ENCODE results near the gene METTL24.
"Not testable (repeated sequence)": the region's sequence is repeated elsewhere in the genome, so short reads cannot be mapped to it uniquely, and the experiment has no call there.

METTL24 gene

GRCh38 chr6:110317189-110317588 is 41.0 kb downstream of the METTL24 start:
- H3K4me3 ChIP-seq (ENCODE audit: control insufficient read depth, low read depth, low read length) = no peak overlapping the region
- DNase-seq (ENCODE audit: low read depth) = no peak
- TF ChIP-seq CTCF (conservative IDR thresholded peaks at IDR 0.05; ENCODE audit: control insufficient read depth, insufficient read depth, low read depth, low read length) = no peak

DNA sequence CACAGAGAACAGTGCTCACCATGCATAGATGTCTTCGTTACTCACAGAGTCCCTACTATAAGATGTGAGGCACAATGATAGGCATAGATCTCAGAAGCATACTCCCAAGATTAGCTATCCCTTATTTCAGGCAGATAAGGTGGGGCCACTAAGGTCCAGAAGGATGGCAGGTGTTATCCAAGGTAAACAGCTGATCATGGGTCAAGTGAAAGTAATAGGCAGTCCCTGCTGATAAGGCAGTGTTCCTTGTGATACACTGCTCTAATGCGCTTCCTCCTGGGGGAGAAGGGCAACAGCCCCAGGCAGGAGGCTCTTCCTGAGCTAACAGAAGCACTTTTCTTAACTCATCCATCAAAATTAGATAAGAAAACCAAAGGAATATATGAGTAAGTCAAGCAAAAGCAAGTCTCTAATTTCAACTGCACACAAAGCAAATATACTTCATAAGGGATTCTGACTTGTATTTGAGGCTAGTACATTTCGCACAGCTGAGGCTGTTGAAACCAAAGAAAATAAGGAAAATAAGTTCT is 42.2 kb downstream of the METTL24 start:
- TF ChIP-seq CTCF (conservative IDR thresholded peaks at IDR 0.05; ENCODE audit: control insufficient read depth, insufficient read depth, low read depth, low read length) = no peak
- DNase-seq (ENCODE audit: low read depth) = no peak
- no peak overlapping the region for H3K4me3 ChIP-seq (ENCODE audit: control insufficient read depth, low read depth, low read length)

- no peak for DNase-seq (ENCODE audit: low read depth)
- TF ChIP-seq CTCF (conservative IDR thresholded peaks at IDR 0.05; ENCODE audit: control insufficient read depth, insufficient read depth, low read depth, low read length) = no peak
- no peak overlapping the region for H3K4me3 ChIP-seq (ENCODE audit: control insufficient read depth, low read depth, low read length)
Observed at GRCh38 chr6:110315207-110315868, 42.8 kb downstream of the METTL24 start.

DNA sequence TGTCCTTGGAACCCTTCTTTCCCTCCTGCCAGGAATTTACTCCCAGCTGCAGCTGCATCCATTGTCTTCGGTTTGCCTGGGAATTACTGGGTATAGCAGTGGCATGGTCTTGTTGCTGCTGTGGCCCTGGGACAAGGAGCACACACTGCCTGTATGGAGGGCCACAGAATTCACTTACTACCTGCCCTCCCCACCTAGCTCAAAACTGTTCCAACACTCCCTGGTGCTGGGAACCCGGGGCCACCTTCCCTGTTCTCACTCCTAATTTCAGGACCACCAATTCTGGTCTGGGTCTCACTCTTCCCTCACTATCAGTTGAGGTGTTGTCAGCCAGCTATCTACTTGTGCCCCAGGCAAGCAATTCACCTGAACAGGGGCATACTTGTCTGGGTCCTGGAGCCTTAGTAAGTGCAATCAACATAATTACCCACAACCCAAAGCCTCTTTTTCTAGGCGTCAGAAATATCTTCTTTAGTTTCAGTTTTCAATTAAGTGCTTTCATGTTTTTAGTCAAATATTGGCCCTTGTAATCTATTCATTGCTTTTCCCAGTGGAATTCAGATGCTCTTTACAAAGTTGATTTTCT is 47.2 kb downstream of the METTL24 start:
- no peak overlapping the region for H3K4me3 ChIP-seq (ENCODE audit: control insufficient read depth, low read depth, low read length)
- TF ChIP-seq CTCF (conservative IDR thresholded peaks at IDR 0.05; ENCODE audit: control insufficient read depth, insufficient read depth, low read depth, low read length) = no peak
- no peak for DNase-seq (ENCODE audit: low read depth)

DNA sequence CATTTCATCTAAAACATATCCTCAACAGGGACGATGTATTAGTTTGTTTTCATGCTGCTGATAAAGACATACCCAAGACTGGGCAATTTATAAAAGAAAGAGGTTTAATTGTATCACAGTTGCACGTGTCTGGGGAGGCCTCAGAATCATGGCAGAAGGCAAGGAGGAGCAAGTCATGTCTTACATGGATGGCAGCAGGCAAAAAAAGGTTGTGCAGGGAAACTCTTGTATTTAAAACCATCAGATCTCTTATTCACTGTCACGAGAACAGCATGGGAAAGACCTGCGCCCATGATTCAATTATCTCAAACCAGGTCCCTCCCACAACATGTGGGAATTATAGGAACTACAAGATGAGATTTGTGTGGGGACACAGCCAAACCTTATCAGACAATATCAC is 48.7 kb downstream of the METTL24 start:
- H3K4me3 ChIP-seq (ENCODE audit: control insufficient read depth, low read depth, low read length); DNase-seq (ENCODE audit: low read depth): not testable (repeated sequence)

DNA sequence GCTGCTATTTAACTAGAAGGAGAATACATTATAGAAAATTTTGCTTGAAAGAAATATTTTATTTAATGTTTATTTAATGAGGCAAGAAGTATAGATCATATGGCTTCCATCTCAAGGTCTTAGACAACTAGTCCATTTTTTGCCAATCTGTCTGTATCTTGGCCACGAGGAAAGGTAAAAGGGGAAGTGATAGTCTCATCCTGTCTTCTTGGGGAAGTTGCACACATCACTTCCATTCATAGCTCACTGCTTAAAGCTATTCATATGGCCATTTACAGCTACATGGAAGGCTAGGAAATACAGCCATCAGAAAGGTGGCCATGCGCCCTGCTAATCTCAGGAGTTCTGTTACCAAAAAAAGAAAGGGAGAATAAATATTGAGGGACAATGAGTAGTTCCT is 50.8 kb downstream of the METTL24 start:
- no peak for DNase-seq (ENCODE audit: low read depth)
- H3K4me3 ChIP-seq (ENCODE audit: control insufficient read depth, low read depth, low read length) = no peak overlapping the region
- no peak for TF ChIP-seq CTCF (conservative IDR thresholded peaks at IDR 0.05; ENCODE audit: control insufficient read depth, insufficient read depth, low read depth, low read length)

DNA sequence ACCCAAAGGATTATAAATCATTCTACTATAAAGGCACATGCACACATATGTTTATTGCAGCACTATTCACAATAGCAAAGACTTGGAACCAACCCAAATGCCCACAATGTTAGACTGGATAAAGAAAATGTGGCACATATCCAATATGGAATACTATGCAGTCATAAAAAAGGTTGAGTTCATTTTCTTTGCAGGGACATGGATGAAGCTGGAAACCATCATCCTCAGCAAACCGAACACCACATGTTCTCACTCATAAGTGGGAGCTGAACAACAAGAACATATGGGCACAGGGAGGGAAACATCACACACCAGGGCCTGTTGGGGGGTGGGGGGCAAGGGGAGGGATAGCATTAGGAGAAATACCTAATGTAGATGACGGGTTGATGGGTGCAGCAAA is 52.3 kb downstream of the METTL24 start:
- not testable (repeated sequence) for DNase-seq (ENCODE audit: low read depth); H3K4me3 ChIP-seq (ENCODE audit: control insufficient read depth, low read depth, low read length)

DNA sequence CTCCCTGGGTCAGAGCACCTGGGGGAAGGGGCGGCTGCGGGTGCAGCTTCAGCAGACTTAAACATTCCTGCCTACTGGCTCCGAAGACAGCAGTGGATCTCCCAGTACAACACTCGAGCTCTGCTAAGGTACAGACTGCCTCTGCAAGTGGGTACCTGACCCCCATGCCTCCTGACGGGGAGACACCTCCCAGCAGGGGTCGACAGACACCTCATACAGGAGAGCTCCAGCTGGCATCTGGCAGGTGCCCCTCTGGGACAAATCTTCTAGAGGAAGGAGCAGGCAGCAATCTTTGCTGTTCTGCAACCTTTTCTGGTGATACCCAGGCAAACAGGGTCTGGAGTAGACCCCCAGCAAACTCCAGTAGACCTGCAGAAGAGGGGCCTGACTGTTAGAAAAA is 54.5 kb downstream of the METTL24 start:
- not testable (repeated sequence) for H3K4me3 ChIP-seq (ENCODE audit: control insufficient read depth, low read depth, low read length); DNase-seq (ENCODE audit: low read depth)
